ENCODE results near the gene TRAP1. TPM values are rescaled to one million over a fixed set of nuclear protein-coding genes. Genes with fewer than 3 reads are reported as not detected.

Gene TRAP1
- total RNA-seq = 84.4 TPM

DNA sequence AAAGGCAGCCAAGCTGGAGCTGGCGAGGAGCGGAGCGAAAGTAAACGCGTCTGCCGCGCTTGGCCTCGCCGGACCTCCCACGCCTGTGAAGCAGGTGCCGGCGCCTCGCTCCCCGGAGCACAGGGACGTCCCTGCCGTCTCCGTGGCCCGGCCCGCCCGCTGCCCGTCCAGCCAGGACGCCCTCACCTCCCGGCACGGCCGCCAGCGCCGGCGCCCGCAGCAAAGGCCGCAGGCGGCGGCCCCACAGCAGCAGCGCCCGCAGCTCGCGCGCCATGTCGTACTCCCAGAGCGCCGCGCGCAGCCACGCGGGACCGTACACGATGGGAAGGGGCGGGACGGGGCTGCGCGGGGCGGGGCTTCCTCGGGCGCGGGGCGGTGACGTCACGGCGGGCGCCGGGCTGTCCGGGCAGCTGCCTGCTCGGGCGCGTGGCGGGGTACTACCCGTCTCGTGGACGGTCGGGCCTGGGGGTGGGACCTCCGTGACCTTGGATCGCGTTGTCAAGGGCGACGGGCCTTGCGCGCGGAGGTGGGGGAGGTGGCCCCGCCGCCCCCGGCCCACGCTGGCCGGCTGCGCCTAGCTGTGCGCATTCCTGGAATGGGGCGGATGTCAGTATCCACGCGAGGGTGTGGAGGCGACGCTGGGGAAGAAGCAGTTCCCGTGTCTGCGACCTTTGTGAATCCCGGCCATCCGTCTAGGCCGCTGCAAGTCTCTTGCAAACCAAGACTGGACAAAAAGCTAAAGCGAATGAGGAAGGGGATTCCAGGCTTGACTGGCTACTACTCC is at the start of gene TRAP1:
TRAP1 (minus strand) TSS at position 290 of the 784 bp plus-strand sequence; CDS start at position 274, 16 bp downstream.

DNA sequence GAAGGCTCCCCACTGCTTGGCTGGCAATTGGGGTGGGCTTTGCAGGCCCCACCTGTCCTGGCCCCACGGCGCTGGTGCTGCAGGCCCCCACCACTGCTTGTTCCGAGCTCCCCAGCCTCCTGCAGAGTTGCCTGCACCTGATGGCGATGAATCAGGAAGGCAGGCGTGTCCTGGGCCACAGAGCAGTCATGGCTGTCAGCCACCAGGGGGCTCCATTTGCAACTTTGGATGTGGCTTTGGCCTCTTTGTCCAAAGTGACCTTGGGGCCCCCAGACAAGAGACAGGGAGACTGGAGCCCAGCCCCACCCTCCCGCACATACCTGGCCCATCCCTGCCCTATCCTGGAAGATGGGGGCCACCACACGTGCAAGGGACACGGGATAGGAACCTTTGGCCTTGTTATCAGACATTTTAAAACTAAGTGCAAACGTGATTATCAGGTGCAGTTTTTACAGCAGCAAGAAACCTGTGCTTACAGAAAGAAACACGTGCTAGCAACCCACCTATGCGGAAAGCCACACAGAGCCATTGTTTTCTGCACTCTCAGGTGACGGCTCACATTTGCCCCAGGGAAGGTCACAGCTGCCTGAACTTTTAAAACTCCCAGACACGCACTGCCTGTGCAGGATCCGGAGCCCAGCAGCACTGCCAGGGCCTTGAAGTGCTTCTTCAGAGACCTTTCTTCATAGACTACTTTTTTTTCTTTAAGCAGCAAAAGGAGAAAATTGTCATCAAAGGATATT is 62.9 kb downstream of the TRAP1 start, which contains the start of gene DNASE1:
DNASE1 (plus strand) TSS at position 443 of the 743 bp plus-strand sequence. CDS start 683 bp downstream, outside the sequence.

DNA sequence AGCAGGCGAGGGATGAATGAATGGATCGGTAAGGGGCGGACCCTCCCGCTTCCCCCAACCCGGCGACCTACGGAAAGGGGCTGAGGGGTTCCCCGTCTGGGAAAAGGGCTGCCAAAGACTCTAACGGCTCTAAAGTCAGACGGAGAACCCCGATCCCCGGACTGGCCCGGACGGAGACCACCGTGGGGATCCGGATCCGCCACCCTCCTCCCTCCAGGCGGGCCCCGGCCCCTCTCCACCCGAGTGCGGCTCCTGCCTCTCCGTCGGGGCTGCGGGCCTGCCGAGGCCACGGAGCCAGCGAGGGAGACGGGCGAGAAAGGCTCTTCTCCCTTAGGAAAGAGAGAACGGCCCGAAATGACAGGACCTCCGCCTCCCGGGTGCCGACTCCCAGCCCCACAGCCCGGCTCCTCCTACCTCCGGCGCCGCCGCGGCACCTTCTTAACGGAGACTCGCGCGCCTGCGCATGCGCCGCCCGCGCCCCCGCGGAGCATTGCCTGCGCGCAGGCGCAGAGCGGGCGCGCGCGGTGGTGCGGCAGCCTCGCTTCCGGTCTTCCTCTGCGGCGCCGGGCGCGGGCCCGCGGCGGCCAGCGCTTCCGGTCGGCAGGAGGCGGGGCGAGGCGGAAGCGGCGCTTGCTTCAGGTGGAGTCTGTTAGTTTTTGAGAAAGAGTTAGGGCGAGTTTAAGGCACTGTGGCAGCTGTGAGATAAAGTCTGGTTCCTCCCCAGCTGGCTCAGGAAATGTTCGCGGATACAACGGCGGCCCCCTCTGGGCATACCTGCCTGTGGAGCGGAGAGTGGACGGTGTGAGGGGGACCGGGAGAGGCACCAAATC is 106.0 kb downstream of the TRAP1 start, which contains the start of gene SLX4:
SLX4 (minus strand) TSS at position 461 of the 830 bp plus-strand sequence. CDS start 2,642 bp downstream, outside the sequence.

Other genes starting within 250 kb of the TRAP1 start
- gene C16orf90, start 222.0 kb downstream of the TRAP1 start, total RNA-seq = not detected
- 35.1 TPM for gene CLUAP1, start 216.5 kb downstream of the TRAP1 start, total RNA-seq
- gene NLRC3, start 140.1 kb downstream of the TRAP1 start, total RNA-seq = 0.71 TPM
- 9.7 TPM for gene SLX4, start 105.9 kb downstream of the TRAP1 start, total RNA-seq
- 47.5 TPM for gene DNASE1, start 62.8 kb downstream of the TRAP1 start, total RNA-seq
- 105 TPM for gene CREBBP, start 163.2 kb upstream of the TRAP1 start, total RNA-seq

All from camera-type eye (tissue), 1 donor.